PC-3 (cell line): ENCODE data around the gene LDLRAP1. TPM values are rescaled to one million over a fixed set of nuclear protein-coding genes. Genes with fewer than 3 reads are reported as not detected.

Experiments
- ATAC-seq: fragments of 200-7000 bp; cut with Tn5 transposase; 2 replicates; pipeline ENCODE4 v1.9.1; 2020; ENCODE audit warnings: mild to moderate bottlenecking, moderate library complexity
- BruUV-seq: library from RNA; stranded (reverse); fragments of 400-500 nt; replicated peaks from 2 replicates; lab custom pipeline; 2021; lab: Mats Ljungman, UMichigan
- CTCF ChIA-PET: fragments of 300-600 bp; sonication (Branson Sonifier 250); formaldehyde crosslinking; loops from one replicate; lab custom pipeline; 2022; ENCODE audit warnings: antibody characterized with exemption; lab: Charles Lee
- POLR2A ChIA-PET: fragments of 300-600 bp; sonication (Branson Sonifier 250); formaldehyde crosslinking; loops from one replicate; lab custom pipeline; 2022; ENCODE audit warnings: antibody characterized with exemption; ENCODE audit not compliant: unreplicated experiment; lab: Charles Lee
- DNase-seq: peaks from one replicate; pipeline ENCODE4 v3.0.0-alpha.2; 2015
- H2AFZ ChIP-seq: fragments of 300-600 bp; sonication (generic); 2 replicates; pipeline ENCODE4 v1.6.0; 2016; ENCODE audit warnings: antibody characterized with exemption, low read length
- H3F3A ChIP-seq: fragments of 300-600 bp; sonication (generic); one replicate; pipeline ENCODE4 v1.6.0; 2017; ENCODE audit warnings: antibody characterized with exemption, low read length, control low read depth, mild to moderate bottlenecking; ENCODE audit not compliant: unreplicated experiment
- H3K27ac ChIP-seq: fragments of 300-600 bp; sonication (generic); 2 replicates; pipeline ENCODE4 v1.5.1; 2016; ENCODE audit warnings: mild to moderate bottlenecking, low read length
- H3K27me3 ChIP-seq: fragments of 300-600 bp; sonication (generic); 2 replicates; pipeline ENCODE4 v1.6.1; 2016; ENCODE audit warnings: low read length, mixed read lengths
- H3K36me3 ChIP-seq: fragments of 300-600 bp; sonication (generic); 2 replicates; pipeline ENCODE4 v1.6.1; 2016; ENCODE audit warnings: low read depth, mixed run types, low read length, mixed read lengths
- H3K4me1 ChIP-seq: fragments of 300-600 bp; sonication (generic); 2 replicates; pipeline ENCODE4 v1.5.1; 2016; ENCODE audit warnings: low read length; ENCODE audit not compliant: insufficient read depth
- H3K4me2 ChIP-seq: fragments of 300-600 bp; sonication (generic); 2 replicates; pipeline ENCODE4 v1.6.0; 2016; ENCODE audit warnings: low read length
- H3K4me3 ChIP-seq: fragments of 300-600 bp; sonication (generic); 2 replicates; pipeline ENCODE4 v1.5.1; 2016; ENCODE audit warnings: mild to moderate bottlenecking, low read length, mixed read lengths
- H3K79me2 ChIP-seq: fragments of 300-600 bp; sonication (generic); 2 replicates; pipeline ENCODE4 v1.6.1; 2017; ENCODE audit warnings: low read length, mixed read lengths
- H3K9ac ChIP-seq: fragments of 300-600 bp; sonication (generic); 2 replicates; pipeline ENCODE4 v1.6.0; 2016; ENCODE audit warnings: mild to moderate bottlenecking, low read length
- H3K9me2 ChIP-seq: fragments of 300-600 bp; sonication (generic); replicated peaks from 2 replicates; pipeline ENCODE4 v1.6.1; 2016; ENCODE audit warnings: mixed run types, low read length, mixed read lengths
- H3K9me3 ChIP-seq: fragments of 300-600 bp; sonication (generic); 2 replicates; pipeline ENCODE4 v1.6.1; 2016; ENCODE audit warnings: low read length, mixed read lengths
- H4K20me1 ChIP-seq: fragments of 300-600 bp; sonication (generic); 2 replicates; pipeline ENCODE4 v1.6.1; 2016; ENCODE audit warnings: low read length, mixed read lengths
- EZH2 ChIP-seq: fragments of 300-600 bp; sonication (generic); IDR thresholded peaks from one replicate; pipeline ENCODE4 v1.6.1; 2017; ENCODE audit warnings: antibody characterized with exemption, mild to moderate bottlenecking, low read length; ENCODE audit not compliant: unreplicated experiment
- EZH2phosphoT487 ChIP-seq: fragments of 300-600 bp; sonication (generic); IDR thresholded peaks from 2 replicates; pipeline ENCODE4 v1.6.1; 2018; ENCODE audit warnings: mild to moderate bottlenecking, antibody characterized with exemption, low read length, borderline replicate concordance
- intact Hi-C: fragments of 100-400 bp; cut with micrococcal nuclease; formaldehyde crosslinking; loops from 2 replicates; pipeline ENCODE4 v1.9.0; 2023
- total RNA-seq: library from RNA; depleted of rRNA; stranded (reverse); fragments of >200 nt; gene quantifications from 2 replicates; pipeline ENCODE4 v1.2.3, GENCODE V29; 2014
- TF ChIP-seq, protein P1 (sequence below): fragments of 300-600 bp; sonication (generic); conservative IDR thresholded peaks from 2 replicates; pipeline ENCODE4 v1.5.1; 2017; ENCODE audit warnings: antibody characterized with exemption, low read depth, mild to moderate bottlenecking, low read length

LDLRAP1 gene
- total RNA-seq, 1 experiment from 2014 or later = 26.5 TPM

DNA sequence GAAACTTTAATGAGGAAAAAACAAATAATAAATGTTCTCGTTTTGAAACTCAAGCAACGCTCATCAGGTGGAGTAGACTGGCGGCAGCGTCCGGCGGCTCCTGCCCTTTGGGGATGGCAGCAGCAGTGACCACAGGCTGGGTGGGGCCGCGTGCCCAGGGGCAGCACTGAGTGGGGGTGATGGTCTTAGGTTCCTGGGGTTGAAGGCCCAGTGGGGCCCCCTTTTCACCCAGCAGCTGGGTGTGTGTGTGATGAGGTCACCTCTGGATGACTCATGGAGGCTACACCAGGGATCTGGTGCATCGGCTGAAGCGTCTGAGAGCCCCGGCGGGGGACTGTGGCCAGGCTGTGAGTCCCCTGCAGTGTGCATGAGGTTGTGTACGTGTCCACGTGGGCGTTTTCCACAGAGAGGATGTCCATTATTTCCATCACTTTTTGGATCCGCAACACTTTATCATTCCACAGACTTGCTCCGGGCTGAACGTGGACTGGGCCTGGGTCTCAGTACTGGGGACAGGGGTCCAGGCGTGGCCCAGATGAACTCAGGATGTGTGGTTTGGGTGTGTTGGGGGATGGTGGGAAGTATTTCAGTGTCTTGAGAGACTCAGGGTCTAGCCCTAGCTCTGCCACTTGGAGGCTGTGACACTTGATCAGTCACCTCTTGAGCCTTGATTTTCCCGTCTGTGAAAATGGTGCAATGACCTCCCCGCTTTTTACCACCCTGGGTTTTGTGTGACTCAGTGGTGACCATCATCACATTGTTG lies 25.6 kb downstream of the LDLRAP1 start:
- Histone ChIP-seq H3F3A (no peaks in the 10 kb centered on the region), H3K27ac (peak overlapping the region; percentile 99), H3K36me3 (no peaks in the 10 kb centered on the region; the same call in 1 of the 2 replicates), H3K9me2 (no peaks in the 10 kb centered on the region), H2AFZ (peak overlapping the region; percentile 77), H4K20me1 (no peaks in the 10 kb centered on the region), H3K9me3 (no peaks in the 10 kb centered on the region), H3K27me3 (no peaks in the 10 kb centered on the region), H3K4me3 (peak overlapping the region; percentile 55; the same call in 1 of the 2 replicates), H3K4me2 (peak overlapping the region; percentile 86), H3K4me1 (peaks cover 42% of the 10 kb centered on the region), H3K9ac (peak overlapping the region; percentile 86), H3K79me2 (no peaks in the 10 kb centered on the region)
- POLR2A ChIA-PET = no interaction called here
- BruUV-seq = TSS peak; percentile 33
- TF ChIP-seq, protein P1, sequence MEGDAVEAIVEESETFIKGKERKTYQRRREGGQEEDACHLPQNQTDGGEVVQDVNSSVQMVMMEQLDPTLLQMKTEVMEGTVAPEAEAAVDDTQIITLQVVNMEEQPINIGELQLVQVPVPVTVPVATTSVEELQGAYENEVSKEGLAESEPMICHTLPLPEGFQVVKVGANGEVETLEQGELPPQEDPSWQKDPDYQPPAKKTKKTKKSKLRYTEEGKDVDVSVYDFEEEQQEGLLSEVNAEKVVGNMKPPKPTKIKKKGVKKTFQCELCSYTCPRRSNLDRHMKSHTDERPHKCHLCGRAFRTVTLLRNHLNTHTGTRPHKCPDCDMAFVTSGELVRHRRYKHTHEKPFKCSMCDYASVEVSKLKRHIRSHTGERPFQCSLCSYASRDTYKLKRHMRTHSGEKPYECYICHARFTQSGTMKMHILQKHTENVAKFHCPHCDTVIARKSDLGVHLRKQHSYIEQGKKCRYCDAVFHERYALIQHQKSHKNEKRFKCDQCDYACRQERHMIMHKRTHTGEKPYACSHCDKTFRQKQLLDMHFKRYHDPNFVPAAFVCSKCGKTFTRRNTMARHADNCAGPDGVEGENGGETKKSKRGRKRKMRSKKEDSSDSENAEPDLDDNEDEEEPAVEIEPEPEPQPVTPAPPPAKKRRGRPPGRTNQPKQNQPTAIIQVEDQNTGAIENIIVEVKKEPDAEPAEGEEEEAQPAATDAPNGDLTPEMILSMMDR = no peak
- TF ChIP-seq EZH2phosphoT487 = no peak
- TF ChIP-seq EZH2 = no peak
- peak; percentile 87 for DNase-seq
- ATAC-seq = peak; percentile 77
- intact Hi-C loops = no loop called here
- CTCF ChIA-PET = interaction anchor here (0.6 kb wide), 1 partner anchor 56 kb away, joined by 5 read pairs; no protein-coding TSS in a partner anchor

DNA sequence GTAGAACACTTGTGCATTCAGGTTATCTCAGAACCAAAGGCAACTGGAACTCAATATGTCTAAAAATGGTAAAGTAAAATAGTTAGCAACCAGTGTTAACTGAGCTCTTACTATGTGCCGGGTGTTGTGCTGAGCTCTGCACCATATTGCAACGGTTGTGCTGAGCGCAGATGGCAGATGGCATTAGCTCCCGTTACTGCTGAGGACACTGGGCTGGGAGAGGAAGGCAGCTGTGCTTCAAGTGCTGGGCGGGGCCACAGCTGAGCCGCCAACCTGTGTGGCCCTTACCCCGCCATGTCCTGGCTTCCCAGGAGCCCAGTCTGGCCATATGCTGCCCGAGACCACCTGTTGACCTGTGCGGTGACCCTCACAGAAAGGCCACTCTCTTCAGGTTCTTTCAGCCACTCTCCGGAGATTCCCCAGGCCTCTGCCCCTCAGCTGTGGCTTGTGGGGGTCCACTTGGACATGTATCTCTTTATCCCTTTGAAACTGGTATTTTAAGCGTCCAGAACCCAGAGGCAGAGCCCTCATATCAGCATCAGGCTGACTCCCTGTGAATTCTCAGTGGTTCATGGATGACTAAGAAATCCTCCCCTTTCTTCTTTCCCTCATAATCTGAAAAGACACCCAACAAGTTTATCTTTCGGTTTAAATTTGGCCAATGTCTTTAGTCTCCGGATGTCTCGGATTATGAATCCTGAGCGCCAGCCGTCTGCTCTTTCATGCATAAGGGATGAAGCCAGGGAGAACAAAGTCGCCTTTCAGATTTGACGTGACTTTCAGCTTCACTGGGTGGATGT lies 26.4 kb downstream of the LDLRAP1 start:
- Histone ChIP-seq H3K4me3 (no peak overlapping the region), H3K27ac (peak overlapping the region; percentile 99)

More for the DNA sequence above, 26.4 kb downstream of the LDLRAP1 start:
- H3K9me2 ChIP-seq = no peaks in the 10 kb centered on the region
- peak overlapping the region; percentile 86 for H3K9ac ChIP-seq
- H2AFZ ChIP-seq = no peak overlapping the region
- H3K27me3 ChIP-seq = no peaks in the 10 kb centered on the region
- peak overlapping the region; percentile 86 for H3K4me2 ChIP-seq
- H3K4me1 ChIP-seq = peaks cover 42% of the 10 kb centered on the region
- no peaks in the 10 kb centered on the region for H3F3A ChIP-seq
- ChIA-PET POLR2A (no interaction called here), CTCF (no interaction called here)
- peak; percentile 17 for DNase-seq
- no peak for ATAC-seq
- intact Hi-C loops = no loop called here
- no peaks in the 10 kb centered on the region for H4K20me1 ChIP-seq
- no TSS peak for BruUV-seq
- H3K79me2 ChIP-seq = no peaks in the 10 kb centered on the region
- no peak for TF ChIP-seq EZH2phosphoT487
- TF ChIP-seq, protein P1 = no peak
- no peak for TF ChIP-seq EZH2
- H3K36me3 ChIP-seq = no peaks in the 10 kb centered on the region
- no peaks in the 10 kb centered on the region for H3K9me3 ChIP-seq
